SK-N-SH treated with all-trans-retinoic acid at 6 μM for 48 hours (cell line): ENCODE data around the gene ECI1.

Experiments
- PATZ1 ChIP-seq: fragments of 250-450 bp; sonication (Bioruptor Pico); IDR thresholded peaks from 2 replicates; pipeline ENCODE4 v1.8.0; 2020; ENCODE audit warnings: mild to moderate bottlenecking, moderate library complexity, borderline replicate concordance
- RARB ChIP-seq: fragments of 250-450 bp; sonication (Bioruptor Pico); IDR thresholded peaks from 2 replicates; pipeline ENCODE4 v1.8.0; 2021; ENCODE audit warnings: mild to moderate bottlenecking, moderate library complexity
- TOX ChIP-seq: fragments of 250-450 bp; sonication (Bioruptor Pico); IDR thresholded peaks from 2 replicates; pipeline ENCODE4 v1.8.0; 2021; ENCODE audit warnings: mild to moderate bottlenecking, moderate library complexity, borderline replicate concordance
- ZFP30 ChIP-seq: fragments of 450-650 bp; formaldehyde crosslinking; IDR thresholded peaks from 2 replicates; pipeline ENCODE4 v1.5.0; 2022; ENCODE audit warnings: mild to moderate bottlenecking, moderate library complexity

- no peak for TF ChIP-seq PATZ1 (CRISPR knock-in tag)
- TF ChIP-seq TOX (CRISPR knock-in tag): no peak
- no peak for TF ChIP-seq RARB (CRISPR knock-in tag)
- TF ChIP-seq ZFP30 (CRISPR knock-in tag): no peak
These were observed 25.1 kb downstream of the ECI1 start for GRCh38 chr16:2226245-2226793.
